VCaP (cell line): ENCODE results near the gene RTTN.

Experiments used
- H3K27ac ChIP-seq: fragments of 450-650 bp; 2 replicates; pipeline ENCODE4 v1.5.1; 2017
- CTCF ChIP-seq: fragments of 450-650 bp; conservative IDR thresholded peaks from 2 replicates; pipeline ENCODE4 v1.5.1; 2017; ENCODE audit warnings: mild to moderate bottlenecking, moderate library complexity

Gene RTTN

GRCh38 chr18:70166668-70167067 is 38.8 kb downstream of the RTTN start:
- no peak overlapping the region for H3K27ac ChIP-seq
- no peak for TF ChIP-seq CTCF

GRCh38 chr18:70165936-70166335 is 39.6 kb downstream of the RTTN start:
- H3K27ac ChIP-seq, result no peak overlapping the region
- no peak for TF ChIP-seq CTCF

- TF ChIP-seq CTCF, result no peak
- no peak overlapping the region for H3K27ac ChIP-seq
Measured at GRCh38 chr18:70160073-70160678, 45.3 kb downstream of the RTTN start.

DNA sequence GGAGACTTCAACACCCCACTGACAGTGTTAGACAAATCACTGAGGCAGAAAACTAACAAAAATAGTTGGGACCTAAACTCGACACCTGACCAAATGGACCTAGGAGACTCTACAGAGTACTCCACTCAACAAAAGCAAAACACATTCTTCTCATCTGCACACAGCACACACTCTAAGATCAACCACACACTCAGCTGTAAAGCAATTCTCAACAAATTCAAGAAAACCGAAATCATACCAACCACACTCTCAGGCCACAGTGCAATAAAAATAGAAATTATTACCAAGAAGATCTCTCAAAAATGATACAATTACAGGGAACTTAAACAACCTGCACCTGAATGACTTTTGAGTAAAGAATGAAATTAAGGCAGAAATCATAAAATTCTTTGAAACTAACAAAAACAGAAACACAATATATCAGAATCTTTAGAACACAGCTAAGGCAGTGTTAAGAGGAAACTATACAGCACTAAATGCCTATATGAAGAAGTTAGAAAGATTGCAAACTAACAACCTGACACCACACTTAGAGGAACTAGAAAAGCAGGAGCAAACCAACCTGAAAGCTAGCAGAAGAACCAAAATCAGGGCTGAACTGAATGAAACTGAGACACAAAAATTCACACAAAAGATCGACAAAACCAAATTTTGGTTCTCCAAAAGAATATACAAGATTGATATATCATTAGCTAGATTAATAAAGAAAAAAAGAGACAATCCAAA is 46.3 kb downstream of the RTTN start:
- no peak overlapping the region for H3K27ac ChIP-seq
- no peak for TF ChIP-seq CTCF

DNA sequence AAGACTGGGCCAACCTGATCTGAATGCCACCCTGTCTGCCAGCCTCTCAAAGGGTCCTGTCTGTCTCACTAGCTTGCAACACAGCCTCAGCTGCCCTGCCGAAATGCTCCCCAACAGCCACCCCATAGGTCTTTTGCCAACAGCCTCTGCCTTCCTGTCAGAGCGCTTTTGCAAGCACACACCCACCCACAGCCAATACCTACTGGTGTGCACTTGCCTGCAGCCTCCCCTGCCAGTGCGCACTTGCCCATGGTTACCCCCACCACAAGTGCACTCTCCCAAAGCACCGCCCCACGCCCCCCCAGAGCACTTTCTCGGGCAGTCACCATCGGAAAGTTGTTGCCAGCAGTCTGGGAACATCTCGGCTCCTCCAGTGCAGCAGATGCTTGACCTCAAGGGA is 48.6 kb downstream of the RTTN start:
- no peak for TF ChIP-seq CTCF
- H3K27ac ChIP-seq, result no peak overlapping the region

GRCh38 chr18:70154591-70155194 is 50.8 kb downstream of the RTTN start:
- TF ChIP-seq CTCF, result no peak
- H3K27ac ChIP-seq, result no peak overlapping the region

DNA sequence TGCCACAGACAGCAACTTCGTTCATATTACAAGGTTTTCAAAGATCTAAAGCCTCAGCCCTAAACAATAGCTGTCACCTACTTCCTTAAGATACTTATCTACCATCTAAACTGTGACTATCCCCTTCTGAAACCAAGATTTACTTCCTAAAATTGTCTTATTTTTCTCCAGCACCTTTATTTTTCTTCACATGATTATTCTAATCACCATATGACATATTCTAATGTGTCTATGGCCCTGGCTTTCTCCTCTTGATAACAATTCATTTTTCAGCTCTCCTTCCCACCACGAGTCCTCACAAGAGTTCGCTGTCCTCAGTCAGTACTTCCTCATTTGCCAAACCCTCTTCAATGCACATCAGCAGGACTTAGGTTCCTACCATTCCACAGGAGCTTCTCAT is 53.9 kb downstream of the RTTN start:
- TF ChIP-seq CTCF, result no peak
- H3K27ac ChIP-seq, result no peak overlapping the region
